Sigmoid colon (tissue), 7 donors: Measurements from ENCODE around the gene MAP7D2. TPM values are rescaled to one million over a fixed set of nuclear protein-coding genes. Genes with fewer than 3 reads are reported as not detected.
A peak's percentile ranks its signal among the peaks of the same experiment; 100 is the strongest.

Experiments
- DNase-seq: peaks from one replicate; pipeline ENCODE4 v3.0.0-alpha.2; 2019
- H3K27ac ChIP-seq, 4 donors: fragments of 200-600 bp; sonication (generic); one replicate each; pipeline ENCODE4 v1.5.1; 2016 to 2019; ENCODE audit warnings: mild to moderate bottlenecking in 1 of 4
- H3K27me3 ChIP-seq, 3 donors: fragments of 200-600 bp; sonication (generic); one replicate each; pipeline ENCODE4 v1.5.1; 2019; ENCODE audit warnings: mild to moderate bottlenecking in 1 of 3
- H3K36me3 ChIP-seq, 4 donors: fragments of 200-600 bp; sonication (generic); one replicate each; pipeline ENCODE4 v1.5.1; 2016 to 2019
- H3K4me1 ChIP-seq, 4 donors: fragments of 200-600 bp; sonication (generic); one replicate each; pipeline ENCODE4 v1.5.1; 2017 to 2019
- H3K4me3 ChIP-seq, 4 donors: fragments of 200-600 bp; sonication (generic); one replicate each; pipeline ENCODE4 v1.5.1; 2017 to 2019; ENCODE audit warnings: mild to moderate bottlenecking in 2 of 4, moderate library complexity in 1 of 4
- H3K9me3 ChIP-seq, 4 donors: fragments of 200-600 bp in 3 of 4; sonication (generic) in 3 of 4; one replicate each; pipeline versions ENCODE4 v1.5.1 to v1.6.1; 2013 to 2019
- CTCF ChIP-seq, 4 experiments: fragments of 450-650 bp in 3 of 4; fragments of 200-600 bp in 1 of 4; IDR thresholded peaks; one replicate each; pipeline ENCODE4 v1.5.1; 2016 to 2019; ENCODE audit warnings: antibody characterized with exemption in 4 of 4, mild to moderate bottlenecking in 3 of 4, moderate library complexity in 2 of 4
- EP300 ChIP-seq, 4 donors: sonication (generic); formaldehyde crosslinking; IDR thresholded peaks; one replicate each; pipeline ENCODE4 v1.6.1; 2017; ENCODE audit warnings: antibody characterized with exemption in 4 of 4
- POLR2A ChIP-seq, 2 donors: fragments of 450-650 bp; IDR thresholded peaks; one replicate each; pipeline ENCODE4 v1.6.1; 2016; ENCODE audit warnings: antibody characterized with exemption in 2 of 2, mild to moderate bottlenecking in 2 of 2, moderate library complexity in 2 of 2
- POLR2AphosphoS5 ChIP-seq, 4 donors: sonication (generic); formaldehyde crosslinking; IDR thresholded peaks; one replicate each; pipeline ENCODE4 v1.6.1; 2017; ENCODE audit warnings: antibody characterized with exemption in 4 of 4
- WGBS, 2 donors: extraction: QIAGEN DNeasy Blood & Tissue Kit; methylation state at CpG; one replicate each; pipeline ENCODE4 v1.1.7; 2013; 5-methylcytosine and 5-hydroxymethylcytosine counted together
- intact Hi-C: fragments of 100-400 bp; cut with DNase I; formaldehyde crosslinking; loops from one replicate; pipeline ENCODE4 v1.15.1; 2023
- polyA plus RNA-seq, 3 donors: library from polyadenylated mRNA; stranded (reverse); fragments of 200-250 nt; gene quantifications; one replicate each; pipeline ENCODE4 v1.2.3, GENCODE V29; 2013
- total RNA-seq, 4 donors: library from RNA; depleted of rRNA; stranded (reverse); fragments of >200 nt; gene quantifications; one replicate each; pipeline ENCODE4 v1.1.0, GENCODE V29; 2016
- donor health status: healthy with polysubstance abuse.
- donor health status: Bipolar disorder and iron deficiency.
- donor health status: healthy.

MAP7D2 gene
- total and polyA plus RNA-seq, 7 donors = 0.66 to 2.5 (median 1.4) TPM

DNA sequence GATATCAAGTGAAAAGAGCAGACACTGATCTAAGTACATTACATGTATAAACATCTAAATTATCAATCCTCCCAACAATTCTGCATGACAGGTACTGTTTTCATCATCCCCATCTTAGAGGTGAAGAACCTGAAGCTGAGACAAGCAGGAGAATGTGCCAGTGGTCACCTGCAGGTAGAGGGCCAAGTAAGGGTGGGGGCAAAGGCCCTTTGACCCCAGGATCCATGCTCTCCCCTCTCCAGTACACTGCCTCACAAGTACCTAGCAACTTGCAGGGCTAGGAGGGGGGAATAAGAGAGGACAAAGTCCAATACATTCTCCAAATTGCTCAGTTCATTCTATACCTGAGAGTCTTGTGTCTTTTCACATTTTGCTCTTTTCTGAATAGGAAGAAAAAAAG lies 8.3 kb upstream of the MAP7D2 start:
- Histone ChIP-seq H3K27me3 (no peaks in the 10 kb centered on the region), H3K36me3 (peaks cover 0 to 7% (median 0%) of the 10 kb centered on the region in 4 donors), H3K4me1 (no peaks in the 10 kb centered on the region), H3K9me3 (no peaks in the 10 kb centered on the region), H3K27ac (no peak overlapping the region), H3K4me3 (no peak overlapping the region)
- intact Hi-C loops = no loop called here
- no peak for DNase-seq
- TF ChIP-seq POLR2A (IDR thresholded peaks at IDR 0.05) = no peak
- TF ChIP-seq POLR2AphosphoS5 (IDR thresholded peaks at IDR 0.05) = no peak
- TF ChIP-seq EP300 (IDR thresholded peaks at IDR 0.05) = no peak
- TF ChIP-seq CTCF (IDR thresholded peaks at IDR 0.05) = no peak

DNA sequence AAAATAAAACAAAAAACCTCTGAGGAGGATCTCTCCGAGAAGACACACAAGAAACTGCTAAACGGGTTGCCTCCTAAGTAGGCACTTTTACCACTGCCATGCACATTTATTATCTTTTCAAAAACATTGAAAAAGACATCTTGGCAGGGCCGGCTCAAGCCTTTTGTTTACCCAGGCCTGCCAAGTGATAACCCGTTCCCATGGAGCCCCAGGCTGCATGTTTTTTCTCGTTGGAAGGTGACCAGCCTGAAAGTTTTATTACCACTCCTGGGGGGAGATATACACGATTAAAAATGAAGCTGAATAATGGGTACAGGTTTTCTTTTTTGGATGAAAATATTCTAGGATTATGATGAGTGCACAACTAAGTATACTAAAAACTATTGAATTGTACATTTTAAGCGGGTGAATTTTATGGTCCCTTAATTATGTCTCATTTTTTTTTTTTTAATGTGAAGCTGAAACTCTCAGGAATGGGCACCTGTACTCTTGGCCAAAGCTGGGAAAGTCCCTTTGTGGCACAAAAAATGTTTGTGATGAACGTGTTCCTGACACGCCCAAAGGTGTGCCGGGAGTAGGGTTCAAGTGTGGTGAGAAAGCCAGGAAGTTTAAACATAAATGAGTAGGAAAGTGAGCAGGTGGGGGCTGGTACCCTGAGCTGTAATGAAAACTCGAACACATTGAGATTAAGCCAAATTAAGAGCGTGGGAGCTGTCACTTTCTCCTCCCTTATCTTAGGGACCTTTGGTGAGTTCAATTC lies 1.5 kb upstream of the MAP7D2 start:
- Histone ChIP-seq H3K4me3 (no peak overlapping the region), H3K9me3 (no peaks in the 10 kb centered on the region), H3K4me1 (peaks cover 0 to 13% (median 10%) of the 10 kb centered on the region in 4 donors), H3K36me3 (no peaks in the 10 kb centered on the region), H3K27ac (no peak overlapping the region), H3K27me3 (peaks cover 4 to 21% (median 16%) of the 10 kb centered on the region in 3 donors)
- 14 to 50% methylated on average over 12 of the region's 12 CpGs for WGBS, 2 donors
- DNase-seq = no peak
- TF ChIP-seq EP300 (IDR thresholded peaks at IDR 0.05) (no peak), CTCF (IDR thresholded peaks at IDR 0.05) (no peak), POLR2AphosphoS5 (IDR thresholded peaks at IDR 0.05) (no peak), POLR2A (IDR thresholded peaks at IDR 0.05) (no peak)
- intact Hi-C loops = no loop called here

- Histone ChIP-seq H3K9me3 (no peaks in the 10 kb centered on the region), H3K27ac (no peak overlapping the region), H3K4me3 (peak overlapping the region in 3 of 4 donors; percentile 21 to 40 (median 38)), H3K27me3 (peaks cover 4 to 21% (median 16%) of the 10 kb centered on the region in 3 donors), H3K36me3 (no peaks in the 10 kb centered on the region), H3K4me1 (peaks cover 0 to 13% (median 10%) of the 10 kb centered on the region in 4 donors)
- intact Hi-C loops = no loop called here
- DNase-seq = no peak
- TF ChIP-seq POLR2A (IDR thresholded peaks at IDR 0.05) = no peak
- TF ChIP-seq EP300 (IDR thresholded peaks at IDR 0.05) = no peak
- no peak for TF ChIP-seq POLR2AphosphoS5 (IDR thresholded peaks at IDR 0.05)
- no peak for TF ChIP-seq CTCF (IDR thresholded peaks at IDR 0.05)
- 7 to 8% methylated on average over 47 of the region's 47 CpGs for WGBS, 2 donors
Measured at GRCh38 chrX:20116087-20116576, 575 bp downstream of the MAP7D2 start.

DNA sequence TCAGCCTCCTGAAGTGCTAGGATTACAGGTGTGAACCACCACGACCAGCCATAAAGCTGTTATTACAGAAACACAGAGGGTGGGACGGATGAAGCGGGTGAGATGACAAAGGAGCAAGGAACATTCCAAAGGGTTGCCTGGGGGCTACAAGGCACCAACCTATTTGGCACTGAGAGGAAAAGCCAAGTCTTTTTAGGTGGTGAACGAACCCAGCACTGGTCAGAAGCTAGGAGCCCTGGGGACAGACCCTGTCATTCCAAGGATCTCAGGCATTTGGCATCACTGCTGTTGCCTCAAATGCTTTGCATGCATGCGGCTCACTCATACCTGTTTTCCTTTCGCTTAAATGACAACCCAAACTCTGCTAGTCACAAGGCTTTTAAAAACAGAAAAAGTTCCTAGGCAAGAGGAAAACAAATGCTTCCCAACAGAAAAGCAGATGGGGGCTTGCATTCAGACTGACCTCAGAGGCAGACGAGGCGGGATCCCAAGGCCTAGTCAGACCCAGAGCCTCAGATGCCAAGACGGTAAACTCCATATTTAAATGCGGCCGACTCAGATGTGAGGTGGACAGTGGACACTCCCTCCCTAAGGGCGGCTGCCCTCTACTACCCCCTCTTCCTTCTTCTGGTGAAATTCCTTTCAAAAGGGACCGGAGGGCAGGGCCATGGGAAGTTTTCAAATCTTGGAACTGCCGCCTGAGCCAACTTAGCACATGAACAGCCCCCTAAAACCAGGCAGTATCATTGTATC lies 4.5 kb downstream of the MAP7D2 start:
- Histone ChIP-seq H3K27me3 (peaks cover 4 to 19% (median 12%) of the 10 kb centered on the region in 3 donors), H3K4me1 (peaks cover 0 to 13% (median 10%) of the 10 kb centered on the region in 4 donors), H3K4me3 (no peak overlapping the region), H3K27ac (no peak overlapping the region), H3K9me3 (no peaks in the 10 kb centered on the region), H3K36me3 (no peaks in the 10 kb centered on the region)
- intact Hi-C loops = no loop called here
- 91 to 94% methylated on average over 14 of the region's 14 CpGs for WGBS, 2 donors
- TF ChIP-seq EP300 (IDR thresholded peaks at IDR 0.05) (no peak), CTCF (IDR thresholded peaks at IDR 0.05) (no peak), POLR2A (IDR thresholded peaks at IDR 0.05) (no peak), POLR2AphosphoS5 (IDR thresholded peaks at IDR 0.05) (no peak)
- DNase-seq = no peak
